GM19372 (cell line): ENCODE measurements around the gene LRMDA.

Source experiments
- ATAC-seq: cut with Tn5 transposase; IDR thresholded peaks from one replicate; pipeline ENCODE4 v1.9.1; 2021; ENCODE audit warnings: mild to moderate bottlenecking, low read depth, moderate library complexity; ENCODE audit not compliant: unreplicated experiment

Gene LRMDA

GRCh38 chr10:75779276-75779675, 347.9 kb downstream of the LRMDA start:
- ATAC-seq = no peak

- no peak for ATAC-seq
These were observed 351.2 kb downstream of the LRMDA start for GRCh38 chr10:75782463-75783248.

- ATAC-seq = no peak
These were observed 357.2 kb downstream of the LRMDA start for GRCh38 chr10:75788394-75789205.

GRCh38 chr10:75793848-75794247, 362.4 kb downstream of the LRMDA start:
- no peak for ATAC-seq

- no peak for ATAC-seq
These were observed 369.7 kb downstream of the LRMDA start for GRCh38 chr10:75801121-75801520.

GRCh38 chr10:75801661-75802060, 370.2 kb downstream of the LRMDA start:
- ATAC-seq = no peak

- no peak for ATAC-seq
These were observed 371.7 kb downstream of the LRMDA start for GRCh38 chr10:75803121-75803520.

GRCh38 chr10:75803816-75804552, 372.6 kb downstream of the LRMDA start:
- ATAC-seq = no peak

GRCh38 chr10:75806186-75806585, 374.8 kb downstream of the LRMDA start:
- ATAC-seq = no peak

GRCh38 chr10:75807456-75807855, 376.0 kb downstream of the LRMDA start:
- no peak for ATAC-seq

- no peak for ATAC-seq
These were observed 377.6 kb downstream of the LRMDA start for GRCh38 chr10:75809003-75809402.

- ATAC-seq = no peak
These were observed 382.6 kb downstream of the LRMDA start for GRCh38 chr10:75814014-75814413.

GRCh38 chr10:75815066-75815465, 383.6 kb downstream of the LRMDA start:
- ATAC-seq = no peak

- ATAC-seq = no peak
These were observed 385.8 kb downstream of the LRMDA start for GRCh38 chr10:75817198-75817597.

- ATAC-seq = no peak
These were observed 387.1 kb downstream of the LRMDA start for GRCh38 chr10:75818552-75818951.

GRCh38 chr10:75825235-75825634, 393.8 kb downstream of the LRMDA start:
- ATAC-seq = no peak

- no peak for ATAC-seq
These were observed 394.2 kb downstream of the LRMDA start for GRCh38 chr10:75825661-75826060.

- ATAC-seq = no peak
These were observed 395.4 kb downstream of the LRMDA start for GRCh38 chr10:75826846-75827245.

GRCh38 chr10:75827587-75828021, 396.2 kb downstream of the LRMDA start:
- ATAC-seq = no peak

- no peak for ATAC-seq
These were observed 397.0 kb downstream of the LRMDA start for GRCh38 chr10:75828413-75828812.

- ATAC-seq = no peak
These were observed 404.6 kb downstream of the LRMDA start for GRCh38 chr10:75836064-75836463.
